Measurements from ENCODE around the gene ANKRD60. TPM values are rescaled to one million over a fixed set of nuclear protein-coding genes. Genes with fewer than 3 reads are reported as not detected.

ANKRD60 gene
- total RNA-seq, 4 donors from 2014 or later, result not detected

DNA sequence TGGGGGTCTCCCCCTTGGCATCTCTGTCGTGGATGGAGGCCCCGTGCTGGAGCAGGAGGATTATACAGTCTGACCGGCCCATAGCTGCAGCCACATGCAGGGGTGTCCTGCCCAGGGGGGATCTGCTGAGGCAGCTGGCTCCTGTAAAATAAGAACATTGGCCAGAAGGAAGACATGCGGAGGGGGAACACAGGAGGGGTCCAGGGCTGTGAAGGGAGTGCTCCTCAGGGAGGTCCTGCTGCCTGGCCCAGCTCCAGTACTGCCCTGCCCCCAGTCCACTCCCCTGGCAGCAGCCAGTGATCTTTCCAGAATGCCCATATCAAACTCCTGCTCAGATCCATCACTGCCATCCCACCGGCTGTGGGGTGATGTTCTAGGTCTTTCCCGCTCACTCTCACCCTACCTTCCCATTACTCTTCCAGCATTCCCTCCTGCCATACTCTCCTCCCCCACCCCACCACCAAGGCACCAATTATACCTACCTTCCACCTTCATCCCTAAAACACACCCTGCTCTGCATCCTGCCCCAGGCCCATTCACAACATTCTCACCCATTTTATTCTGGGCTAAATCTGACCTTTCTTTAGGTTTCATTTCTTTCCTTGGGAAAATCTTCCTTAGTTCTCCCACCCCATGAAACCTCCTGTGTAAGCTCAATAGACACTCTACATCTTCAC lies 9.7 kb downstream of the ANKRD60 start:
- no peak for TF ChIP-seq POLR2A (IDR thresholded peaks at IDR 0.05)
- TF ChIP-seq, protein P1, sequence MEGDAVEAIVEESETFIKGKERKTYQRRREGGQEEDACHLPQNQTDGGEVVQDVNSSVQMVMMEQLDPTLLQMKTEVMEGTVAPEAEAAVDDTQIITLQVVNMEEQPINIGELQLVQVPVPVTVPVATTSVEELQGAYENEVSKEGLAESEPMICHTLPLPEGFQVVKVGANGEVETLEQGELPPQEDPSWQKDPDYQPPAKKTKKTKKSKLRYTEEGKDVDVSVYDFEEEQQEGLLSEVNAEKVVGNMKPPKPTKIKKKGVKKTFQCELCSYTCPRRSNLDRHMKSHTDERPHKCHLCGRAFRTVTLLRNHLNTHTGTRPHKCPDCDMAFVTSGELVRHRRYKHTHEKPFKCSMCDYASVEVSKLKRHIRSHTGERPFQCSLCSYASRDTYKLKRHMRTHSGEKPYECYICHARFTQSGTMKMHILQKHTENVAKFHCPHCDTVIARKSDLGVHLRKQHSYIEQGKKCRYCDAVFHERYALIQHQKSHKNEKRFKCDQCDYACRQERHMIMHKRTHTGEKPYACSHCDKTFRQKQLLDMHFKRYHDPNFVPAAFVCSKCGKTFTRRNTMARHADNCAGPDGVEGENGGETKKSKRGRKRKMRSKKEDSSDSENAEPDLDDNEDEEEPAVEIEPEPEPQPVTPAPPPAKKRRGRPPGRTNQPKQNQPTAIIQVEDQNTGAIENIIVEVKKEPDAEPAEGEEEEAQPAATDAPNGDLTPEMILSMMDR (IDR thresholded peaks at IDR 0.05 in 4 of 5, conservative IDR thresholded peaks at IDR 0.05 in 1 of 5), result no peak
- in situ Hi-C loops (cut with MboI; ENCODE audit: low sequenced_read_pairs in 4 of 4), result loop anchor here (5.0 to 25.0 kb wide), 4 partner anchors 614 to 857 kb away; partner anchors contain the start of genes RAE1 (in 2 of the 4) and RBM38 (in 2 of the 4)

DNA sequence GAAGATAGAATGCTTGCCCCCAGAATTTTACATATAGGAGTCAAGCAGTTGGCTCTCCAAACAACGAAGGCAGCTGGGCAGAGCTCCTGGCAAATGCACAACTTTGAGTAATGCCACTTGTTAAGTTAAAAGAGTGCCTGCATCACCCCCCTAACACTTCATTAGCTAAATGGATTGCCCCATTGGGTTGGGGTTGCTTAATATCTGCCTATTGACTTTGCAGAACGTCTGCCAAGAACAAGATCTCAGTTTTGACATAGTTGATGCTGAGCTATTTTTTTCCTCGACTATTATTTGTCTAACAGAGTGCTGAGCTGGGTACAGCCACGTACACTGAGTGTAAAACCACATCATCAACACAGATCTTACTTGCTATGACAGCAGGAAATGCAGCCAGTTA lies 12.1 kb downstream of the ANKRD60 start:
- ATAC-seq (no peak), DNase-seq (no peak)
- no peak for TF ChIP-seq POLR2A (IDR thresholded peaks at IDR 0.05)
- TF ChIP-seq, protein P1 (IDR thresholded peaks at IDR 0.05 in 4 of 5, conservative IDR thresholded peaks at IDR 0.05 in 1 of 5), result no peak
- Histone ChIP-seq H3K4me3 (no peak overlapping the region), H3K4me1 (no peaks in the 10 kb centered on the region), H3K27ac (no peak overlapping the region), H3K27me3 (peaks cover 4 to 22% (median 15%) of the 10 kb centered on the region in 3 donors), H3K36me3 (no peaks in the 10 kb centered on the region), H3K9me3 (no peaks in the 10 kb centered on the region)
- in situ Hi-C loops (cut with MboI; ENCODE audit: low sequenced_read_pairs in 4 of 4), result loop anchor here (5.0 to 25.0 kb wide), 4 partner anchors 612 to 854 kb away; partner anchors contain the start of genes RAE1 (in 2 of the 4) and RBM38 (in 2 of the 4)
- intact Hi-C loops (cut with DNase I; ENCODE audit: low total_unique reads), result no loop called here

More for the DNA sequence above, 9.7 kb downstream of the ANKRD60 start:
- no peak overlapping the region for H3K27ac ChIP-seq
- no peak for DNase-seq
- intact Hi-C loops (cut with DNase I; ENCODE audit: low total_unique reads), result no loop called here
- H3K4me1 ChIP-seq, result no peaks in the 10 kb centered on the region
- no peak for ATAC-seq
- H3K36me3 ChIP-seq, result no peaks in the 10 kb centered on the region
- H3K9me3 ChIP-seq, result no peaks in the 10 kb centered on the region
- no peak overlapping the region for H3K4me3 ChIP-seq
- peaks cover 4 to 22% (median 19%) of the 10 kb centered on the region in 3 donors for H3K27me3 ChIP-seq

DNA sequence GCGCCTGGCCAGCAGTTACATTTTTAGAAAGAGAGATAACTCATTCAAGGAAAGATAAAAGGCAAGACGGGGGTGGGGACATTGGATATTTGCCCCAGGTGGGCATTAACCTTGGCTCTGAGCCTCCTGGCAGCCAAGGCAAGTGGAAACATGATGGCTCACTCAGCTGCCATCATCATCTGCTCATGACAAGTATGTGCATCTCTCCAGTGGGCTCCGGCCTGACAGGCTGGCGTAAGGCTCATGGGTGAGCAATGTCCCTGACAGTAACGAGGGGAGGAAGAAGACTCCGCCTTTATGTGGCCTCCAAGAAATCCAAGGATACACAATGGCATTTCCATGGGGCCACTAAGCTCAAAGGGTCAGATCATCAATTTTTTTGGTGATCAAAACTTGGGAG lies 13.3 kb downstream of the ANKRD60 start:
- in situ Hi-C loops (cut with MboI; ENCODE audit: low sequenced_read_pairs in 4 of 4) (loop anchor here (5.0 to 25.0 kb wide), 4 partner anchors 610 to 853 kb away; partner anchors contain the start of genes RAE1 (in 2 of the 4) and RBM38 (in 2 of the 4)), intact Hi-C loops (cut with DNase I; ENCODE audit: low total_unique reads) (no loop called here)
- H3K27ac ChIP-seq, result no peak overlapping the region
- H3K4me3 ChIP-seq, result no peak overlapping the region
- TF ChIP-seq POLR2A (IDR thresholded peaks at IDR 0.05), result no peak
- TF ChIP-seq, protein P1 (IDR thresholded peaks at IDR 0.05 in 4 of 5, conservative IDR thresholded peaks at IDR 0.05 in 1 of 5), result no peak
- H3K27me3 ChIP-seq, result peaks cover 4 to 25% (median 10%) of the 10 kb centered on the region in 3 donors
- H3K36me3 ChIP-seq, result no peaks in the 10 kb centered on the region
- no peak for DNase-seq
- no peak for ATAC-seq
- H3K9me3 ChIP-seq, result no peaks in the 10 kb centered on the region
- H3K4me1 ChIP-seq, result no peaks in the 10 kb centered on the region

DNA sequence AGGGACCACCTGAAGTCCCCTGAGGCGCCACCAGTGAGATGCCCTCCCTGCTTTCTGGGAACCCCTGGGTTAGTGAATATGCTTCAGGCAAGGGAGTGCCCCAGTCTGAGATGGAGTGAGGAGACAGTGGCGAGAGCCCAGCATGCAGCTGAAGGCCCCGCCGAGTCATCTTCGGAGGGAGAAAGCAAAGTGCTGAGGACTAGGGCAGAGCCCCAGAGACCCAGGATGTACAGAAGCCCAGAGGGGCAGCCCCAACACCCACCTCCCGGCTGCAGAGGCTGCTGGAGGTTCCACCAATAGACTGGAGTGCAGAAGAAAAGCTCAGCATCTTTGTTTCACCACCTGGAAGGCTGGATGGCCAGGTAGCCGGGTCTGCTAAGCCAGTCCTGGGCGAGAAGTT lies 14.1 kb downstream of the ANKRD60 start:
- Histone ChIP-seq H3K9me3 (no peaks in the 10 kb centered on the region), H3K27me3 (peaks cover 0 to 17% (median 10%) of the 10 kb centered on the region in 3 donors), H3K27ac (no peak overlapping the region), H3K36me3 (no peaks in the 10 kb centered on the region), H3K4me3 (no peak overlapping the region), H3K4me1 (no peaks in the 10 kb centered on the region)
- DNase-seq (no peak), ATAC-seq (no peak)
- intact Hi-C loops (cut with DNase I; ENCODE audit: low total_unique reads) (no loop called here), in situ Hi-C loops (cut with MboI; ENCODE audit: low sequenced_read_pairs in 4 of 4) (loop anchor here (5.0 to 25.0 kb wide), 6 partner anchors 610 to 852 kb away; partner anchors contain the start of genes RAE1 (in 2 of the 4) and RBM38 (in 2 of the 4))
- TF ChIP-seq, protein P1 (IDR thresholded peaks at IDR 0.05 in 4 of 5, conservative IDR thresholded peaks at IDR 0.05 in 1 of 5), result no peak
- no peak for TF ChIP-seq POLR2A (IDR thresholded peaks at IDR 0.05)
